CD4-positive, CD25-positive, alpha-beta regulatory T cell (primary cell): ENCODE measurements around the gene A2ML1. TPM values are rescaled to one million over a fixed set of nuclear protein-coding genes. Genes with fewer than 3 reads are reported as not detected.

ENCODE experiments used
- ATAC-seq, 2 donors: fragments of 150-1000 bp; cut with Tn5 transposase; one replicate each; pipeline ENCODE4 v1.10.0; 2021; ENCODE audit warnings: low read depth in 2 of 2, moderate number of reproducible peaks in 2 of 2, moderate library complexity in 1 of 2
- DNase-seq, 3 donors: peaks; one replicate each; pipeline versions ENCODE4 v3.0.0 to v3.0.0-alpha.2; 2012 to 2022; ENCODE audit warnings: mixed read lengths in 1 of 3
- H3K27ac ChIP-seq: one replicate; pipeline ENCODE4 v1.7.0; 2013; ENCODE audit warnings: mild to moderate bottlenecking, low read length; ENCODE audit not compliant: insufficient read depth, poor library complexity, severe bottlenecking
- H3K27me3 ChIP-seq: one replicate; pipeline ENCODE4 v1.7.0; 2013; ENCODE audit warnings: low read length; ENCODE audit not compliant: control insufficient read depth, insufficient read depth
- H3K36me3 ChIP-seq: one replicate; pipeline ENCODE4 v1.7.0; 2013; ENCODE audit warnings: mild to moderate bottlenecking, low read length, moderate library complexity; ENCODE audit not compliant: control insufficient read depth, insufficient read depth
- H3K4me1 ChIP-seq: 2 replicates; pipeline ENCODE4 v1.7.0; 2013; ENCODE audit warnings: mild to moderate bottlenecking, low read length; ENCODE audit not compliant: insufficient read depth, control insufficient read depth, poor library complexity, severe bottlenecking
- H3K4me3 ChIP-seq: one replicate; pipeline ENCODE4 v1.7.0; 2013; ENCODE audit warnings: low read depth, mild to moderate bottlenecking, low read length, moderate library complexity
- H3K9me3 ChIP-seq, 2 experiments: 1 replicate in 1 of 2; 2 replicates in 1 of 2; pipeline ENCODE4 v1.7.0; 2013; ENCODE audit warnings: low read length in 2 of 2, mild to moderate bottlenecking in 1 of 2, moderate library complexity in 1 of 2; ENCODE audit not compliant: control insufficient read depth in 2 of 2
- H3K27ac Mint-ChIP-seq, 3 donors: one replicate each; pipeline ENCODE4 v1.8.0; 2020 to 2022; ENCODE audit warnings: mild to moderate bottlenecking in 3 of 3, mixed read lengths in 3 of 3, moderate library complexity in 2 of 3
- H3K27me3 Mint-ChIP-seq: one replicate; pipeline ENCODE4 v1.8.0; 2022; ENCODE audit warnings: mild to moderate bottlenecking, mixed read lengths
- H3K36me3 Mint-ChIP-seq: one replicate; pipeline ENCODE4 v1.8.0; 2020; ENCODE audit warnings: mixed read lengths
- H3K4me1 Mint-ChIP-seq, 4 donors: one replicate each; pipeline ENCODE4 v1.8.0; 2020 to 2022; ENCODE audit warnings: mixed read lengths in 4 of 4, mild to moderate bottlenecking in 1 of 4
- H3K4me3 Mint-ChIP-seq, 4 donors: one replicate each; pipeline ENCODE4 v1.8.0; 2020 to 2022; ENCODE audit warnings: mild to moderate bottlenecking in 4 of 4, mixed read lengths in 4 of 4, moderate library complexity in 3 of 4
- H3K9me3 Mint-ChIP-seq, 7 donors: one replicate each; pipeline ENCODE4 v1.8.0; 2020 to 2022; ENCODE audit warnings: mixed read lengths in 7 of 7, mild to moderate bottlenecking in 3 of 7, moderate library complexity in 2 of 7
- polyA plus RNA-seq, 4 donors: library from polyadenylated mRNA; unstranded; fragments of 300-500 nt; fragmentation: Illumina TruSeq; gene quantifications; one replicate each; pipeline ENCODE4 v1.2.3, GENCODE V29; 2021
- total RNA-seq: library from RNA; stranded (reverse); gene quantifications from one replicate; pipeline ENCODE4 v1.2.3, GENCODE V29; 2022

Gene A2ML1
- total and polyA plus RNA-seq, 5 donors from 2014 or later: not detected

- DNase-seq (no peak), ATAC-seq (no peak)
- H3K27me3 Mint-ChIP-seq: peaks cover 5% of the 10 kb centered on the region
- Histone ChIP-seq H3K27ac (no peak overlapping the region), H3K4me3 (no peak overlapping the region), H3K36me3 (no peaks in the 10 kb centered on the region), H3K9me3 (no peaks in the 10 kb centered on the region), H3K4me1 (no peaks in the 10 kb centered on the region), H3K27me3 (no peaks in the 10 kb centered on the region)
- H3K36me3 Mint-ChIP-seq: no peaks in the 10 kb centered on the region
- no peaks in the 10 kb centered on the region for H3K4me1 Mint-ChIP-seq
- H3K4me3 Mint-ChIP-seq: no peak overlapping the region
- peaks cover 0 to 2% (median 0%) of the 10 kb centered on the region in 7 donors for H3K9me3 Mint-ChIP-seq
- H3K27ac Mint-ChIP-seq: no peak overlapping the region
Measured at GRCh38 chr12:8904665-8905064, 82.2 kb downstream of the A2ML1 start.

DNA sequence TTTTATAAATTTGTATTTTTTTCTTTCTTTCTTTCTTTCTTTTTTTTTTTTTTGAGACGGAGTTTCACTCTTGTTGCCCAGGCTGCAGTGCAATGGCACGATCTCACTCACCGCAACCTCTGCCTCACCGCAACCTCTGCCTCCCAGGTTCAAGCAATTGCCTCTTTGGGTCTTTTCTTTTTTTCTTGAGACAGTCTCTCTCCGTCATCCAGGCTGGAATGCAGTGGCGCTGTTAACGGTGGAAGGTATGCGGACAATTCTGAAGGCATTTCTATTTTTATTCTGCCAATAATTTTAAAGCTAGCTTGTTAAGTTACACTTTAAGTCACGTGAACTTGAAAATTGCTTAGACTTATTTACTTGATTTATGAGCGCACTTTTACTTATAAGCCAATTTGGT lies 83.1 kb downstream of the A2ML1 start:
- H3K27ac Mint-ChIP-seq: no peak overlapping the region
- no peaks in the 10 kb centered on the region for H3K4me1 ChIP-seq
- H3K4me3 ChIP-seq: no peak overlapping the region
- ATAC-seq (no peak), DNase-seq (no peak)
- H3K4me1 Mint-ChIP-seq: no peaks in the 10 kb centered on the region
- H3K9me3 ChIP-seq: no peaks in the 10 kb centered on the region
- H3K9me3 Mint-ChIP-seq: peaks cover 0 to 2% (median 0%) of the 10 kb centered on the region in 7 donors
- no peak overlapping the region for H3K27ac ChIP-seq
- no peaks in the 10 kb centered on the region for H3K36me3 ChIP-seq
- no peaks in the 10 kb centered on the region for H3K36me3 Mint-ChIP-seq
- H3K27me3 Mint-ChIP-seq: peaks cover 5% of the 10 kb centered on the region
- no peaks in the 10 kb centered on the region for H3K27me3 ChIP-seq
- no peak overlapping the region for H3K4me3 Mint-ChIP-seq

- Mint-ChIP-seq H3K36me3 (no peaks in the 10 kb centered on the region), H3K27me3 (peaks cover 5% of the 10 kb centered on the region), H3K9me3 (peaks cover 0 to 2% (median 0%) of the 10 kb centered on the region in 7 donors), H3K27ac (no peak overlapping the region), H3K4me1 (peaks cover 0 to under 1% (median 0%) of the 10 kb centered on the region in 4 donors), H3K4me3 (no peak overlapping the region)
- DNase-seq (no peak), ATAC-seq (no peak)
- no peak overlapping the region for H3K27ac ChIP-seq
- H3K36me3 ChIP-seq: no peaks in the 10 kb centered on the region
- H3K4me1 ChIP-seq: no peaks in the 10 kb centered on the region
- no peaks in the 10 kb centered on the region for H3K27me3 ChIP-seq
- no peaks in the 10 kb centered on the region for H3K9me3 ChIP-seq
- no peak overlapping the region for H3K4me3 ChIP-seq
Measured at GRCh38 chr12:8906266-8907180, 84.1 kb downstream of the A2ML1 start.

DNA sequence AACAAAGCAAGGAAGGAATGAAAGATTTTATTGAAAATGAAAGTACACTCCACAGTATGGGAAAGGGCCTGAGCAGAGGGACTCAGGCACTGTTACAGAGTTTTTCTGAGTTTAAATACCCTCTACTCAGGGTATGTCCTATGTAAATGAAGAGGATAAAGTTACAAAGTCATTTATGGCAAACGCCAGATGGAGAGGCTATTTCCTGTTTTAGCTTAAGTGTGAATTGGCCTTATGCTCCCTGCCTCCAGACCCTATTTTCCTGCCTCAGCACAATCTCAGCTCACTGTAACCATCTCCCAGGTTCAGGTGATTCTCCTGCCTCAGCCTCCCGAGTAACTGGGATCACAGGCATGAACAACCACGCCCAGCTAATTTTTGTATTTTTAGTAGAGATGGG lies 85.1 kb downstream of the A2ML1 start:
- H3K27ac ChIP-seq: no peak overlapping the region
- no peaks in the 10 kb centered on the region for H3K9me3 ChIP-seq
- H3K4me3 ChIP-seq: no peak overlapping the region
- Mint-ChIP-seq H3K27me3 (peaks cover 5% of the 10 kb centered on the region), H3K4me1 (peaks cover 0 to 3% (median 1%) of the 10 kb centered on the region in 4 donors), H3K36me3 (no peaks in the 10 kb centered on the region), H3K9me3 (peaks cover 0 to 1% (median 0%) of the 10 kb centered on the region in 7 donors), H3K4me3 (no peak overlapping the region), H3K27ac (no peak overlapping the region)
- H3K4me1 ChIP-seq: peaks cover under 1% of the 10 kb centered on the region
- H3K36me3 ChIP-seq: no peaks in the 10 kb centered on the region
- DNase-seq (no peak), ATAC-seq (no peak)
- H3K27me3 ChIP-seq: no peaks in the 10 kb centered on the region

- H3K27ac ChIP-seq: no peak overlapping the region
- no peaks in the 10 kb centered on the region for H3K36me3 ChIP-seq
- peak overlapping the region in 1 of 3 donors; percentile 2 for H3K27ac Mint-ChIP-seq
- H3K27me3 ChIP-seq: no peaks in the 10 kb centered on the region
- H3K4me3 ChIP-seq: no peak overlapping the region
- no peaks in the 10 kb centered on the region for H3K9me3 ChIP-seq
- H3K9me3 Mint-ChIP-seq: no peaks in the 10 kb centered on the region
- peaks cover 11% of the 10 kb centered on the region for H3K4me1 ChIP-seq
- no peak overlapping the region for H3K4me3 Mint-ChIP-seq
- ATAC-seq: no peak
- DNase-seq: no peak
- H3K27me3 Mint-ChIP-seq: peaks cover 3% of the 10 kb centered on the region
- no peaks in the 10 kb centered on the region for H3K36me3 Mint-ChIP-seq
- peaks cover 0 to 18% (median 13%) of the 10 kb centered on the region in 4 donors for H3K4me1 Mint-ChIP-seq
Measured at GRCh38 chr12:8909752-8910151, 87.3 kb downstream of the A2ML1 start.

DNA sequence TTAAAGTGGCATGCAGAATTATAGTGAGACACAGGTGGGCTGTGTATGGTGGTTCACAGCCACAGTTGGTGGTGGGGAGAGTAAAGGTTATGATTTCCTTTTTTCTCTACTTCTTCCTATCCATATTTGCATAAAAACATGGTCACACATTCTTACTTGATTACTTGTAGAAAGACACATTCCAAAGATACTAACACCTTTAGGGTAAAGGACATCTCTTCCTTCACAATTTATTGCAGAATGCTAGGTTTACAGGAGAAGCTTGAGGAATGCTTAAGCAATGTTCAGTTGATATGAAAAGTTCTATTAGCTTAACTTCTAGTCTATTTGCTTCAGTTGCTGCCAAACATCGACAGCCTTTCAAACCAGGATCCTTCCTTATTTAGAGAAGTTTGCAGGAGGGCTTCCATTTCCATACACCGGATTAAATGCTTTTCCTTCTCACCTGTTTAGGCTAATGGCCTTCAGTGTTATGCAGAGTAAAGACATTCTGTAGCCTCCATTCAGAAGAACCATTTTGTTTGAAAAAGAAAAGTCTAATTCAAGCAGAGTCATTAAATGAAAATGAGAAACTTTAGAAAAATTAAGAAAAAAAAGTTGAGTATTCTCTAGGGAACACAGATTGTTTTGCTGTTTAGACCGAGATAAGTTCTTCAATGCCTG lies 89.3 kb downstream of the A2ML1 start:
- H3K36me3 Mint-ChIP-seq: no peaks in the 10 kb centered on the region
- H3K9me3 ChIP-seq: no peaks in the 10 kb centered on the region
- no peaks in the 10 kb centered on the region for H3K27me3 Mint-ChIP-seq
- H3K27ac Mint-ChIP-seq: no peak overlapping the region
- no peak overlapping the region for H3K27ac ChIP-seq
- no peaks in the 10 kb centered on the region for H3K36me3 ChIP-seq
- no peaks in the 10 kb centered on the region for H3K9me3 Mint-ChIP-seq
- H3K4me3 Mint-ChIP-seq: peak overlapping the region in 1 of 4 donors; percentile 21
- no peaks in the 10 kb centered on the region for H3K27me3 ChIP-seq
- H3K4me1 ChIP-seq: peaks cover 29% of the 10 kb centered on the region
- ATAC-seq (no peak), DNase-seq (no peak)
- peaks cover 0 to 18% (median 13%) of the 10 kb centered on the region in 4 donors for H3K4me1 Mint-ChIP-seq
- H3K4me3 ChIP-seq: no peak overlapping the region

DNA sequence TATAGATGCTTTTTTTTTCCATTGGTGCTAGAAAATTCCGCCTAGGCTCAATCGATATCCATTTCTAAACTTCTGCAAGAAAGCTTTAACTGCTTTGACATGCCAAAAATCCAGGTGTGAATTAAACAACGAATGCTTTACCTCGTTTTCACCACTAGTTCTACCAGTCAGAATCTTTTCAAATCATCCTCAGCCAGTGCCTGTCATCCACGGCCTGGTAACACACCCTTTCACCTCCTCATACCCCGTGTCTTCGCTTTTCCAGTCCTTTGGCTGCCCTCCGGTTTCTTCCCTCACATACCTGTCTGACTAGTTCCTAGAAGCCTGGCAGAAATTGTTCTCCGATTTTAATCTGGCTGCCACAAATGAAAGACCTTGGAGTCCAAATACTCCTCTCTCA lies 90.5 kb downstream of the A2ML1 start:
- Histone ChIP-seq H3K27ac (peak overlapping the region; percentile 48), H3K27me3 (no peaks in the 10 kb centered on the region), H3K36me3 (no peaks in the 10 kb centered on the region), H3K9me3 (no peaks in the 10 kb centered on the region), H3K4me1 (peaks cover 29% of the 10 kb centered on the region), H3K4me3 (no peak overlapping the region)
- Mint-ChIP-seq H3K4me3 (peak overlapping the region; percentile 87 to 95 (median 93)), H3K27me3 (no peaks in the 10 kb centered on the region), H3K36me3 (no peaks in the 10 kb centered on the region), H3K4me1 (peaks cover 0 to 18% (median 13%) of the 10 kb centered on the region in 4 donors), H3K9me3 (no peaks in the 10 kb centered on the region), H3K27ac (peak overlapping the region; percentile 61 to 96 (median 96))
- peak in 2 of 3 donors; percentile 32 to 38 for DNase-seq
- no peak for ATAC-seq
